ENCODE results near the gene COPS3.
"Not testable (repeated sequence)": the region's sequence is repeated elsewhere in the genome, so short reads cannot be mapped to it uniquely, and the experiment has no call there.

Gene COPS3

GRCh38 chr17:17303847-17304490 is 22.9 kb upstream of the COPS3 start:
- Histone ChIP-seq H3K4me3 (replicated peaks; ENCODE audit: insufficient read depth, low read length) (peak overlapping the region; percentile 54), H3K27ac (replicated peaks) (peak overlapping the region; percentile 83), H3K27me3 (ENCODE audit: insufficient read depth, poor library complexity, severe bottlenecking) (no peaks in the 10 kb centered on the region)
- DNase-seq (ENCODE audit: low read depth in 1 of 2, low spot score in 1 of 2): no peak
- TF ChIP-seq POLR2AphosphoS5 (IDR thresholded peaks at IDR 0.05; ENCODE audit: low read depth) (no peak; the same call in 1 of the 2 replicates), REST (IDR thresholded peaks at IDR 0.05; ENCODE audit: insufficient replicate concordance, low read depth) (no peak), CTCF (IDR thresholded peaks at IDR 0.05; ENCODE audit: insufficient read depth, low read length) (no peak), GABPA (IDR thresholded peaks at IDR 0.05; ENCODE audit: low read depth) (no peak), SPI1 (IDR thresholded peaks at IDR 0.05; ENCODE audit: borderline replicate concordance, low read depth) (no peak)

- Histone ChIP-seq H3K27me3 (ENCODE audit: insufficient read depth, poor library complexity, severe bottlenecking) (no peaks in the 10 kb centered on the region), H3K4me3 (replicated peaks; ENCODE audit: insufficient read depth, low read length) (peak within 1 kb of the TSS; percentile 54), H3K27ac (replicated peaks) (peak within 1 kb of the TSS; percentile 83)
- DNase-seq (ENCODE audit: low read depth in 1 of 2, low spot score in 1 of 2): peak; percentile 48 to 67
- no peak for TF ChIP-seq SPI1 (IDR thresholded peaks at IDR 0.05; ENCODE audit: borderline replicate concordance, low read depth)
- TF ChIP-seq POLR2AphosphoS5 (IDR thresholded peaks at IDR 0.05; ENCODE audit: low read depth): no peak
- no peak for TF ChIP-seq CTCF (IDR thresholded peaks at IDR 0.05; ENCODE audit: insufficient read depth, low read length)
- TF ChIP-seq REST (IDR thresholded peaks at IDR 0.05; ENCODE audit: insufficient replicate concordance, low read depth): no peak
- TF ChIP-seq GABPA (IDR thresholded peaks at IDR 0.05; ENCODE audit: low read depth): no peak
These were observed 22.2 kb upstream of the COPS3 start, which contains the start of gene NT5M for GRCh38 chr17:17303010-17303846. Gene NT5M (plus strand): TSS chr17:17303373. CDS start chr17:17303551, 178 bp downstream.

- H3K27me3 ChIP-seq (ENCODE audit: insufficient read depth, poor library complexity, severe bottlenecking); DNase-seq (ENCODE audit: low read depth in 1 of 2, low spot score in 1 of 2); H3K27ac ChIP-seq (replicated peaks); H3K4me3 ChIP-seq (replicated peaks; ENCODE audit: insufficient read depth, low read length): not testable (repeated sequence)
These were observed 20.6 kb upstream of the COPS3 start for GRCh38 chr17:17301659-17302058.

Data from HL-60 (cell line).